H9 (cell line): Measurements from ENCODE around the gene CNGA2. TPM values are rescaled to one million over a fixed set of nuclear protein-coding genes. Genes with fewer than 3 reads are reported as not detected.

Source experiments
- DNase-seq: peaks from one replicate; pipeline ENCODE4 v3.0.0-alpha.2; 2017
- H2AFZ ChIP-seq: one replicate; pipeline ENCODE4 v1.6.1; 2013; ENCODE audit warnings: mild to moderate bottlenecking, low read length, control low read depth, moderate library complexity
- H2AK5ac ChIP-seq: 2 replicates; pipeline ENCODE4 v1.6.1; 2013; ENCODE audit warnings: low read length, control low read depth, mixed read lengths; ENCODE audit not compliant: insufficient read length
- H2BK120ac ChIP-seq: one replicate; pipeline ENCODE4 v1.6.1; 2013; ENCODE audit warnings: low read depth, mild to moderate bottlenecking, low read length, control low read depth, inconsistent platforms; ENCODE audit not compliant: poor library complexity, severe bottlenecking
- H2BK12ac ChIP-seq: 2 replicates; pipeline ENCODE4 v1.6.1; 2013; ENCODE audit warnings: low read length, control low read depth, mixed read lengths, low read depth; ENCODE audit not compliant: insufficient read length
- H2BK15ac ChIP-seq: 2 replicates; pipeline ENCODE4 v1.6.1; 2013; ENCODE audit warnings: low read depth, low read length, control low read depth
- H2BK20ac ChIP-seq: one replicate; pipeline ENCODE4 v1.6.1; 2013; ENCODE audit warnings: low read depth, mild to moderate bottlenecking, low read length, control low read depth, inconsistent platforms; ENCODE audit not compliant: poor library complexity, severe bottlenecking
- H2BK5ac ChIP-seq: 2 replicates; pipeline ENCODE4 v1.6.1; 2013; ENCODE audit warnings: low read length, control low read depth, mixed read lengths; ENCODE audit not compliant: insufficient read length
- H3K14ac ChIP-seq: 2 replicates; pipeline ENCODE4 v1.6.1; 2013; ENCODE audit warnings: low read length, control low read depth; ENCODE audit not compliant: insufficient read depth
- H3K18ac ChIP-seq: 2 replicates; pipeline ENCODE4 v1.6.1; 2013; ENCODE audit warnings: low read depth, mild to moderate bottlenecking, mixed read lengths, low read length, control low read depth; ENCODE audit not compliant: insufficient read length
- H3K23ac ChIP-seq: 2 replicates; pipeline ENCODE4 v1.6.1; 2013; ENCODE audit warnings: low read length, control low read depth, mixed read lengths, low read depth; ENCODE audit not compliant: insufficient read length
- H3K23me2 ChIP-seq: 2 replicates; pipeline ENCODE4 v1.6.1; 2013; ENCODE audit warnings: low read depth, mild to moderate bottlenecking, mixed read lengths, low read length, control low read depth; ENCODE audit not compliant: insufficient read length, poor library complexity, severe bottlenecking
- H3K27ac ChIP-seq: 2 replicates; pipeline ENCODE4 v1.5.1; 2013; ENCODE audit warnings: low read length, control low read depth, mixed read lengths, low read depth; ENCODE audit not compliant: insufficient read length
- H3K27me3 ChIP-seq: 2 replicates; pipeline ENCODE4 v1.6.1; 2013; ENCODE audit warnings: low read length, control low read depth, inconsistent platforms; ENCODE audit not compliant: insufficient read depth
- H3K4ac ChIP-seq: 2 replicates; pipeline ENCODE4 v1.6.1; 2013; ENCODE audit warnings: low read depth, mild to moderate bottlenecking, control low read depth, inconsistent platforms, low read length, moderate library complexity
- H3K4me1 ChIP-seq: 2 replicates; pipeline ENCODE4 v1.6.1; 2013; ENCODE audit warnings: low read length, control low read depth, inconsistent platforms; ENCODE audit not compliant: insufficient read depth
- H3K4me2 ChIP-seq: 2 replicates; pipeline ENCODE4 v1.6.1; 2013; ENCODE audit warnings: low read length, control low read depth, mixed read lengths; ENCODE audit not compliant: insufficient read length, insufficient read depth
- H3K56ac ChIP-seq: 2 replicates; pipeline ENCODE4 v1.6.1; 2013; ENCODE audit warnings: low read depth, mild to moderate bottlenecking, mixed read lengths, low read length, control low read depth; ENCODE audit not compliant: insufficient read length
- H3K79me1 ChIP-seq: 2 replicates; pipeline ENCODE4 v1.6.1; 2013; ENCODE audit warnings: low read depth, mild to moderate bottlenecking, moderate library complexity, low read length, control low read depth, inconsistent platforms; ENCODE audit not compliant: insufficient read depth, poor library complexity, severe bottlenecking
- H3K79me2 ChIP-seq: 2 replicates; pipeline ENCODE4 v1.6.1; 2013; ENCODE audit warnings: low read length, control low read depth, inconsistent platforms; ENCODE audit not compliant: insufficient read depth
- H3K9ac ChIP-seq: 2 replicates; pipeline ENCODE4 v1.6.1; 2013; ENCODE audit warnings: low read length, control low read depth, mixed read lengths; ENCODE audit not compliant: insufficient read length; ENCODE audit errors: extremely low read depth
- H3K9me3 ChIP-seq: one replicate; pipeline ENCODE4 v1.6.1; 2013; ENCODE audit warnings: low read depth, low read length, inconsistent platforms; ENCODE audit not compliant: control insufficient read depth
- H3T11ph ChIP-seq: one replicate; pipeline ENCODE4 v1.6.1; 2013; ENCODE audit warnings: mild to moderate bottlenecking, low read length, control low read depth, inconsistent platforms
- H4K20me1 ChIP-seq: one replicate; pipeline ENCODE4 v1.6.1; 2013; ENCODE audit not compliant: control insufficient read depth, insufficient read length, insufficient read depth
- H4K5ac ChIP-seq: 2 replicates; pipeline ENCODE4 v1.6.1; 2013; ENCODE audit warnings: low read depth, mild to moderate bottlenecking, mixed read lengths, low read length, control low read depth; ENCODE audit not compliant: insufficient read length
- H4K8ac ChIP-seq: replicated peaks from 2 replicates; pipeline ENCODE4 v1.6.1; 2013; ENCODE audit warnings: low read length, control low read depth, mixed read lengths, low read depth; ENCODE audit not compliant: insufficient read length
- H4K91ac ChIP-seq: 2 replicates; pipeline ENCODE4 v1.6.1; 2013; ENCODE audit warnings: low read depth, mild to moderate bottlenecking, moderate library complexity, mixed read lengths, low read length, control low read depth; ENCODE audit not compliant: insufficient read length
- H3K27ac Mint-ChIP-seq, 3 experiments: 2 replicates in 2 of 3; 3 replicates in 1 of 3; pipeline ENCODE4 v1.8.0; 2020 to 2021; ENCODE audit warnings: mixed read lengths in 3 of 3, mild to moderate bottlenecking in 1 of 3, moderate library complexity in 1 of 3
- H3K27me3 Mint-ChIP-seq: 2 replicates; pipeline ENCODE4 v1.8.0; 2021; ENCODE audit warnings: low read depth, mild to moderate bottlenecking, moderate library complexity, mixed read lengths
- H3K36me3 Mint-ChIP-seq, 3 experiments: 2 replicates in 2 of 3; 3 replicates in 1 of 3; pipeline ENCODE4 v1.8.0; 2020 to 2021; ENCODE audit warnings: low read depth in 3 of 3, mixed read lengths in 3 of 3; ENCODE audit not compliant: insufficient read depth in 1 of 3
- H3K4me1 Mint-ChIP-seq, 2 experiments: 2 replicates each; pipeline ENCODE4 v1.8.0; 2020; ENCODE audit warnings: mixed read lengths in 2 of 2
- H3K4me3 Mint-ChIP-seq, 2 experiments: 2 replicates in 1 of 2; 3 replicates in 1 of 2; pipeline ENCODE4 v1.8.0; 2020 to 2021; ENCODE audit warnings: mild to moderate bottlenecking in 2 of 2, mixed read lengths in 2 of 2, moderate library complexity in 1 of 2
- H3K9me3 Mint-ChIP-seq, 2 experiments: 2 replicates in 1 of 2; 3 replicates in 1 of 2; pipeline ENCODE4 v1.8.0; 2020; ENCODE audit warnings: mild to moderate bottlenecking in 2 of 2, mixed read lengths in 2 of 2, moderate library complexity in 1 of 2
- WGBS: extraction: QIAGEN DNeasy Blood & Tissue Kit; methylation state at CpG from one replicate; pipeline ENCODE4 v1.1.7; 2013; ENCODE audit warnings: missing lambda C conversion rate, low lambda C conversion rate, mixed read lengths; ENCODE audit not compliant: insufficient read length; ENCODE audit errors: extremely low coverage; 5-methylcytosine and 5-hydroxymethylcytosine counted together
- total RNA-seq: library from RNA; stranded (reverse); gene quantifications from 2 replicates; pipeline ENCODE4 v1.2.1, GENCODE V29; 2021
- TF ChIP-seq, protein P1 (sequence below): fragments of 200-600 bp; sonication (generic); conservative IDR thresholded peaks from 3 replicates; pipeline ENCODE4 v1.8.0; 2021; ENCODE audit warnings: antibody characterized with exemption, mild to moderate bottlenecking

The CNGA2 gene
- total RNA-seq, 1 experiment from 2014 or later = not detected

DNA sequence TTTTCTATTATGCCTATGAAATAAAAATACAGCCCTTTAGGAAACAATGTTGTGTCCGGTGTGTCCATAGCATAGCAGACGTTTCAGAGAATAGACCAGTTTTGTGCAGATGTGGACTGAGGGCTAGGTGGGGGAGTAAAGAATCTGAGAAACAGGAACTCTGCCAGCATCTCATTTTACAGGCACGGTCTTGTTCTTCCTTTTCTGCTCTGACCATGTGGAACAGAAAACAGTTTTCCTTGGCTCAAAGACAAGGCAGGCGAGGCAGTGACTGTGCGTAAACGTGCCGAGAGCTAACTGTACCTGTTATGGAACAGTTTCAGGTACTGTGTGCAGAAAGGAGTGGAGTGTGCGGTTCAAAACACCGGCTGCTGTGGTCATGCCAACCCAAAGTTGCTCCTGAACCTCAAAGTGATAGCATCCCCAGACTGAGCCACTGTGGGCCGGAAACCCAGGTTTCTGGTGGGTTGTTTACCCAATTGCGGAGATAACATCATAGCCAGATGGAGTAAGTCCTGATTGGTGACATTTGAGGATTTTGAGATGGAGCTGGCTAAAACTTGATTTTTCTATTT is 20.2 kb downstream of the CNGA2 start:
- Histone ChIP-seq H3T11ph (no peak overlapping the region), H3K56ac (no peak overlapping the region), H2BK20ac (no peak overlapping the region), H3K79me1 (no peaks in the 10 kb centered on the region), H2AK5ac (no peak overlapping the region), H2BK120ac (no peak overlapping the region), H4K91ac (no peak overlapping the region), H2BK12ac (no peak overlapping the region), H4K20me1 (no peaks in the 10 kb centered on the region), H4K8ac (no peak overlapping the region), H3K9me3 (peaks cover 49% of the 10 kb centered on the region), H2BK15ac (no peak overlapping the region), H3K79me2 (no peaks in the 10 kb centered on the region), H3K23me2 (peaks cover under 1% of the 10 kb centered on the region), H3K4me2 (no peak overlapping the region), H3K18ac (no peak overlapping the region), H4K5ac (no peak overlapping the region), H3K27me3 (no peaks in the 10 kb centered on the region), H3K27ac (no peak overlapping the region), H3K4me1 (no peaks in the 10 kb centered on the region), H3K4ac (no peak overlapping the region), H2BK5ac (no peak overlapping the region), H3K23ac (no peak overlapping the region), H3K14ac (no peak overlapping the region), H2AFZ (no peak overlapping the region), H3K9ac (no peak overlapping the region)
- H3K9me3 Mint-ChIP-seq = peaks cover 68 to 78% of the 10 kb centered on the region in 2 experiments
- TF ChIP-seq, protein P1, sequence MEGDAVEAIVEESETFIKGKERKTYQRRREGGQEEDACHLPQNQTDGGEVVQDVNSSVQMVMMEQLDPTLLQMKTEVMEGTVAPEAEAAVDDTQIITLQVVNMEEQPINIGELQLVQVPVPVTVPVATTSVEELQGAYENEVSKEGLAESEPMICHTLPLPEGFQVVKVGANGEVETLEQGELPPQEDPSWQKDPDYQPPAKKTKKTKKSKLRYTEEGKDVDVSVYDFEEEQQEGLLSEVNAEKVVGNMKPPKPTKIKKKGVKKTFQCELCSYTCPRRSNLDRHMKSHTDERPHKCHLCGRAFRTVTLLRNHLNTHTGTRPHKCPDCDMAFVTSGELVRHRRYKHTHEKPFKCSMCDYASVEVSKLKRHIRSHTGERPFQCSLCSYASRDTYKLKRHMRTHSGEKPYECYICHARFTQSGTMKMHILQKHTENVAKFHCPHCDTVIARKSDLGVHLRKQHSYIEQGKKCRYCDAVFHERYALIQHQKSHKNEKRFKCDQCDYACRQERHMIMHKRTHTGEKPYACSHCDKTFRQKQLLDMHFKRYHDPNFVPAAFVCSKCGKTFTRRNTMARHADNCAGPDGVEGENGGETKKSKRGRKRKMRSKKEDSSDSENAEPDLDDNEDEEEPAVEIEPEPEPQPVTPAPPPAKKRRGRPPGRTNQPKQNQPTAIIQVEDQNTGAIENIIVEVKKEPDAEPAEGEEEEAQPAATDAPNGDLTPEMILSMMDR = no peak
- H3K4me3 Mint-ChIP-seq = no peak overlapping the region
- no peak overlapping the region for H3K27ac Mint-ChIP-seq
- H3K27me3 Mint-ChIP-seq = peaks cover 16% of the 10 kb centered on the region
- H3K36me3 Mint-ChIP-seq = peaks cover 0 to 2% (median 2%) of the 10 kb centered on the region in 3 experiments; a peak in 4 of 7 replicates
- DNase-seq = no peak
- no CpG with 5 or more reads among the region's 11 CpGs for WGBS
- H3K4me1 Mint-ChIP-seq = peaks cover 3 to 5% of the 10 kb centered on the region in 2 experiments; a peak in 2 of 4 replicates
